HG03196 (cell line): Measurements from ENCODE around the gene CSGALNACT2.
"Not testable (repeated sequence)": the region's sequence is repeated elsewhere in the genome, so short reads cannot be mapped to it uniquely, and the experiment has no call there.

Source experiments
- ATAC-seq: cut with Tn5 transposase; IDR thresholded peaks from one replicate; pipeline ENCODE4 v1.9.1; 2021; ENCODE audit not compliant: unreplicated experiment

The CSGALNACT2 gene

DNA sequence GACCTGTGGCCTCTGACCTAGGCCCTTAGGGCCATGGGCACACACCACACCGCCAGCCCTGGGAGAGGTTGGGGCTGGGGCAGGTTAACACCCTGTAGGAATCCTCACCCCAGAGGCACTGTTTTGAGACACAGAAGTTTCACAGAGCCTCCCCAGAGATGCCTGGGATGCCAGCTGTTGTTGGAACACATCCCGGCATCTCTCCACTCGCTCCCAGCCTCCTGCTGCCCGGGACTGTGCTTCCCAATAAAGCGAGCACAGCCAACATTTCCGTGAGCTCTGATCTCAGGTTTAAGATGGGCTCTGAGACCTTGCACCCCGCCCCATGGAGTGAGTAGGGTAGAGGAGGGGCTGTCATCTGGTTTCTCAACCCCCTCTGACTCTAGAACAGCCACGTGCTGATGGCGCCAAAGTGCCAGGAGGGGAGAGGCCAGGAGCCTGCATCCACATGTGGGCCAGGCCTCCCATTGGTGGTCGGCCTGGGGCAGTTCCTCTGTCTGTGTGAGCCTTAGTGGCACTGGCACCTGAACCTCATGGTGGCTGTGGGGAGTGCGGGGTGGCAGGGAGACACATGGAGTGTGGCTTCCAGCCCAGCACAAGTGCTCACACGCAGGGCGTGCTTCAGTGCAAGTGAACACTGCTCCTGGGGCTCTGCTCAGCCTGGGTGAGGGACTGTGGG is 73.9 kb downstream of the CSGALNACT2 start:
- no peak for ATAC-seq

DNA sequence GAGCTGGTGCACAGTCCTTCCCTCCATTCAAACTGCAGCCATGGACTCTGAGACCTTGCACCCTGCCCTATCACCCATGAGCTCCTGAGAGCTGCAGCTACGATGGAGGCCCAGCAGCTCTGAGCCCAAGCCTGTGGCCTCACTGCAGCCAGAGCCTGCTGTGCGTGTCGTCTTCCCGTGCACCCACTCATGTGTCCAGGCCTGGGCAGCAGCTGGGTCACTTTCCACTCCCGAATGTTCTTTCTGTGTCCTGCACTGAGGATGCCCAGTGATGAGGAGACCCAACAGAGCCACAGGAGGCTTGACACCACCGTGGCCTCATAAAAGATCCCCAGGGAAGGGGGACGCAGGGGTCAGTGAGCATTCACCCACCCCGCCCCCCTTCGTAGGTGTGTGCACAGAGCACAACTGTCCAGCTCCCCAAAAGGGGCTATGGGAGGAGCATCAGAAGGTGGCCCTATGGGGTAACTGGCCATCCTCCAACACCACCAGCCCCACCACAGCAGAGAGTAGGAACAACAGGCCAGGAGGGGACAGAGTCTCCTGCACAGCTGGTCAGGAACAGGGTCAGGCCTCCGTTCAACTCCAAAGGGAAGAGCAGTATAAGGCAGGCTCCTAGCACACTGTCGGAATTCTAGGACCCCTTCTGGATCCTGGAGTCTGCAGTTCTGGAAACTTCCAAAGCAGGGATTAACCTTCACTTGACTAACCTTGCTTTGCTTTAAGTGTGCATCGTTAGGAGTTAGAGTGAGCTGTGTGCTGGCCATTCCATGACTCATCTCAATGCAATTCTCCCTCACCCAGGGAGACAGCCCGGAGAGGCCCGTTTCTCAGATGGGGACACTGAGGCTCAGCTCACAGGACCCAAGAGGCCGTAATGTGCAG is 76.1 kb downstream of the CSGALNACT2 start:
- ATAC-seq = no peak

DNA sequence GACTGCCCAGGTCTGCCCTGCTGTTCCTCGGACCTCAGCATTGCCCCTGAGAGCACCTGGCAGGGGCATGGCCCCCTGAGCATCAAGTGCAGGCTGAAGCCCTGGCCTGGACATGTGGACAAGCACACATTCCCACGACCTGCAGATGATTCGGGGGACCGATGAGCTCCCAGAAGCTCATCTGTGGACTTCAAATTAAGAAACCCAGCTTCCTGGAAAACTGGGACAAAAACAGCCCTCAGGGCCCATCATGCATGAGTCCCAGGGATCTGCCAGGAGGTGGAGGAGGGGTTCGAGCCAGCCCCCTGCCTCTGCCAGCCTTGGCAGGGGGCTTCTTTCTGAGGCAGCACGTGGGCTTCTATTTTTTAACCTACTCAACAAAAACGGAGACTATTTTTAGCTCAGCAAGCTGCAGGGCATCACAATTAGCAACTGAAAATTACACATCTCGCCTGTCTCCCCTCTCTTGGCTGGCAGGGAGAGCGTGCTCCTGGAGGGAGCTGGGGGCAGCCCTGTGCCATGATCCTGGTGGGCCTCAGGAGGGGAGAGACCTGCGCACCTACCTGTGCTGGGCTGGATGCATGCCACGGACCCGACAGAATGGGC is 76.8 kb downstream of the CSGALNACT2 start:
- no peak for ATAC-seq

DNA sequence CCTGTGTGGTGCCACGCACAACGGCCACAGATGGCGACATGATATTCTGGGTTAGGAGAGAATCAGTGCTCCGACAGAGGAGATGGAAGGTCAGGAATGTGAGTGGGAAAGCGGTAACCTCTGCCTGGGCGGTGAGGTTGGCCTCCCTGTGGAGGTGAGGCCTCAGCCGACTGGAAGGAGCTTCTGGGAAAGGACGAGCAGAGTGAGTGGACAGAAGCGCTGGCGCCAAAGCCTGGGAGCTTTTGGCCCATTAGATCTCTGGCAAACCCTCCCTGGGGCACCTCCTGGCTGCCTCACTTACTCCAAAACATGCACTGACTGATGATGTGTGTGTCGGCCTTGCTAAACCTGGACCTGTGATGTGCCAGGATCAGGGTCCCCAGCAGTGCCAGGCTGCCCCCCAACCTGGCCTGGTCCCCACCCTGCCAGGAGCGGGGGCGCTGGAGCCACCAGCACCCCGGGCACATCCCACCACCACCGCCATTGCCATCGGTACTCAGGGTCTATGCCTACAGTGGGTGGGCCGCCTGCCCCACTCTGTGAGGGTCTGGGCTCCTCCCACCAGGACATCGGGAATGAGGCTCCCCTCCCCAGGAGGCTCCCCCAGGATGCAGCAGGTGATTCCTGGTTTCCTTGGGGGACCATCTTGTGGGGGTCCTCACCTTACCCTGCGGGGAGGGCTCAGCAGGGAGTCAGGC is 77.7 kb downstream of the CSGALNACT2 start:
- ATAC-seq = no peak

DNA sequence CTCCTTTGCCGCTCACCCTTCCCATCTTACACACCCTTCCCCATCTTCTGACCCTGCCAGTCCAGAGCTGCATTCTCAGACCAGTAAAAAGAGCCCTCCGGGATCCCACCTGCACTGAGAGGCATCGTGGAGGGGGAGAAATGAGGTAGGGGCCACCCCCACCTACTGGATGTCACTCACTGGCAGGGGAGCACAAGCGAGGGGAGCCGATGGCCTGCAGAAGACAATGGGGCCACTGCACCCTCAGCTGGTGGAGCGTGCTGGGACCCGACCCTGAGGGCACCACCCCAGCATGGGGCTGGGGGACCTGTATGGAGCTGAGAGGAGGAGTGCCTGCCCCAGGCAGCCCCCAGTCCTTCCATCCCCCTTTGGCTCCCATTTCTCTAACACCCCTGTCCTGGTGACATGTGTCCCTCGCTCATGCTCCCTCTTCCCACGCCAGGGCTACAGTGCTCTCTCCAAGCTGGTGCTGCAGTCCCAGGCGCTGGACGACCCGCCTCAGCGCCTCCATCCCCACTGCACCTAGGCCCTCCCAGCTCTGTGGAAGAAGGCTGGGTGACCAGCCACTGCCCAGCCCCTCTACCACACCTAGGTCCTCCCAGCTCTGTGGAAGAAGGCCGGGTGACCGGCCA is 78.8 kb downstream of the CSGALNACT2 start:
- no peak for ATAC-seq

DNA sequence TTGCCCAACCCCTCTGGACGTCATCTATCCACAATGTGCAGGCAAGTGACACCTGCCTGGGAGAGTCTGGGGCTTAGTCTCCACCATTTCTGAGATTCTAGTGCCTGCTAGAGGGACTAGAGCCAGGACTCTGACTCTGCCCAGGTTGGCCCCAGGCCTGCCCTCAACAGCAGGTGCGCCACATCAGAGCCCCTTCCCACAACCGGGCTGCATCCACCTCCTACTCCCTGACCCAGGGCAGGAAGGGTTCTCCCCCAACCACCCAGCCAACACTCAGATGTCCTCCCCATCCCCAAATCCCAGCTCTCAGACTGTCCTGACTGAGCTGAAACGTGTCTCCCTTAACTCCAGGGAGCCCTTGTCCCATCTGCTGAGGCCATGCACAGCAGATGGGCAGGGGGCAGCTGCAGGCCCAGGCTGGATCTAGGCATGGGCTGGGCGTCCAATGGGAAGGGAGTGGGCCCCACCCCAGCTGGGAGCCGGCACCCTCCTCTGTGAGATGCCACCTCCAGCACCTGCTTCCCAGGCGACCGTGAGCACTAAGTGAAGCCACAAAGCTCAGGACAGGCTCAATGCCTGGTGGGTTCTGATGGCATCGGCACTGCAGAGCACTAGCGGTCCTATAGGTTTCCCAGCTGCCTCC is 79.4 kb downstream of the CSGALNACT2 start:
- ATAC-seq = no peak

DNA sequence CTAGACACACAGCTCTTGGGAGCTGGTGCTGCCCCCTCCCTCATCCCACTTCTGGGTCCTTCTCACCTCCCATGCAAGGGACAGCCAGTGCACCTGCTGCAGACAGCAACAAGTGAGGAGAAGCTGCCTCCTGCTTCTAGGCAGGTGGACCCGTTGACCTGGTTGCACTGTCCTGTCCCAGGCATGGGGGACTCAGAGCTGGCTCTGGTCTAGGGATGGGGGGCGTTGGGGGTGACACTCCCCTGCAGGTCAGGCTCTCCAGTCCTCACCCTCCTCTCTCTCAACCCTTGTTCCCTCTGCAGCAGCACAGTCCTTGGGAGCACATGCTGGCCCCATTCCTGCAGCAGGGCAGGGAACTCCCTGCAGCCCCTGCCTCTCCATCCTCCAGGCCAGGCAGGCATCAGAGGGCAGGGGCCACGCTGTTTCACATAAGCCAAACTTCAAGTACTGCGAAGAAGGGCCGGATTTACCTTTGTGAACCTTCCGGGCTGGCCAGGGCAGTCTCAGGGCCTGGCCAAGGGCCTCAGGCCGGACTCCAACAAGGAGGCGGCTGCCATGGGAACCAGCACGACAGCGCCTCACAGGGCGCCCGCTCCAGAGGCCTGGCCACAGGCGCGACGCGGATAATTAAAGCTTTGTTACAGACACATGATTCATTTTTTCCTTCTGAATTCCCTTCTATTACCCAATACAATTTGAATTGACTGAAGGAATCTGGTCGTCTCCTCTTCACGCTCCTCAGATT is 80.1 kb downstream of the CSGALNACT2 start:
- ATAC-seq = no peak

DNA sequence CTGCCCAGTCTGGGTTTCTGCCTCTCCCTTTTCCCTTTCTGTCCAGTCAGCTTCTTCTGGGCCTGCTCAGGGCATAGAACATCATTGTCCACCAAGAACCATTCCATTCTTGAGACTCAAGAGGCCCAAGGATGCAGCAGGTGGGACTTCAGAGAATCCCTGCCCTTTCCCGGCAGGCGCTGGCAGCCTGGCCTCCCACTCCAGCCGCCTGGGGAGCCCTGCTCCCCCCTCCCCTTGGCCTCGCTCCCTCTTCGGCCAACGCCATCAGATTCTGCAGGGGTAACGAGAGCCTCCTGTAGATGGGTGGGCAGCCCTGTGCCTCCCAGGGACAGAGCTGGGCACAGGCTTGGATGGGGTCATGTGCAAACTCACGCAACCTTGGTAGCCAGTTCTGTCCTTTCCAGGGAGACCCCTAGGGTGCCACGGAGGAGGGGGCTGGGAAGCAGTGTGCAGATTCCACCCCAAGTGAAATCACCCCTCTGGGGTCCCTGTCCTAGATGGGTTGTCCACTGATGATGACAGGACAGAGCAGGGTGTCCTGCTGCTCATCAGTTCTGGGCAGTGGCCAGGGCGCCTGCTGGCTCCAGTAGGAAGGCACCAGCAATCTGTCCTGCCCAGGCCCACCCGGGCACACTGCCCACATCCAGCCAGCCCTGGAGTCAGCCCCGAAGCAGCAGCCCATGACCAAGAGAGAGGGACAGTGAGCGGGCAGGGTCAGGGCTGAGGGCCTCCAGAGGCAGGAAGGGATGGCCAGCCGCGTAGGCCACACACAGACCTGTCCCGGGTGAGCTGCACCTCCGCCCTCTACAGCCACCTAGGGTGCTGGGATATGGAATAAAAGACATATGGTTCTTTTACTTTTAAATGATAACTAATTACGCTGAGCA is 80.9 kb downstream of the CSGALNACT2 start:
- no peak for ATAC-seq

DNA sequence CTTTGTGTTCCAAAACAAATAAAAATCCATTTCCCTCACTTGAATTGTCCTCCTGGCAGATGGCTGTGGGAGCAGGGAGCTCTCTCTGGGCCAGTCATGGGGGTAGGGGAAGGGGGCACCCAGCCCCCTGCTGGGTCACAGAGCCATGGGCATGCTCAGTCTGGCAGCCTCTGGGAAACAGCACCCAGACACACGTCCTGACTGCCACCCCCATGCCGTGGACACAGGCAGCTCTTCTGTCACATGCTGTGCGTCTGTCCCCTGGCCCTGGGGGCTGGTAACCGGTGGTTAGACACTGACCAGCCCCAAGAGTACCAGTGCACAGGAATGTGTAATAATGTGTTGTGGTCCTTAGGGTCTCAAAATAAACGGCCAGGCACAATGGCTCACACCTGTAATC is 81.6 kb downstream of the CSGALNACT2 start:
- ATAC-seq = no peak

DNA sequence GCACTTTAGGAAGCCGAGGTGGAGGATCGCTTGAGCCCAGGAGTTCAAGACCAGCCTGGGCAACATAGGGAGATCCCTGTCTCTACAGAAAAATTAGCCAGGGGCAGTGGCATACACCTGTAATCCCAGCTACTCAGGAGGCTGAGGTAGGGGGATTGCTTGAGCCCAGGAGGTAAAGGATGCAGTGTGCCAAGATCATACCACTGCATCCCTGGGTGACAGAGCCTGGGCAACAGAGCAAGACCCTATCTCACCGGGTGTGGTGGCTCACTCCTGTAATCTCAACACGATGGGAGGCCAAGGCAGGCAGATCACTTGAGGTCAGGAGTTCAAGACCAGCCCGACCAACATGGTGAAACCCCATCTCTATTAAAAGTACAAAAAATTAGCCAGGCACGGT is 82.0 kb downstream of the CSGALNACT2 start:
- ATAC-seq = not testable (repeated sequence)

DNA sequence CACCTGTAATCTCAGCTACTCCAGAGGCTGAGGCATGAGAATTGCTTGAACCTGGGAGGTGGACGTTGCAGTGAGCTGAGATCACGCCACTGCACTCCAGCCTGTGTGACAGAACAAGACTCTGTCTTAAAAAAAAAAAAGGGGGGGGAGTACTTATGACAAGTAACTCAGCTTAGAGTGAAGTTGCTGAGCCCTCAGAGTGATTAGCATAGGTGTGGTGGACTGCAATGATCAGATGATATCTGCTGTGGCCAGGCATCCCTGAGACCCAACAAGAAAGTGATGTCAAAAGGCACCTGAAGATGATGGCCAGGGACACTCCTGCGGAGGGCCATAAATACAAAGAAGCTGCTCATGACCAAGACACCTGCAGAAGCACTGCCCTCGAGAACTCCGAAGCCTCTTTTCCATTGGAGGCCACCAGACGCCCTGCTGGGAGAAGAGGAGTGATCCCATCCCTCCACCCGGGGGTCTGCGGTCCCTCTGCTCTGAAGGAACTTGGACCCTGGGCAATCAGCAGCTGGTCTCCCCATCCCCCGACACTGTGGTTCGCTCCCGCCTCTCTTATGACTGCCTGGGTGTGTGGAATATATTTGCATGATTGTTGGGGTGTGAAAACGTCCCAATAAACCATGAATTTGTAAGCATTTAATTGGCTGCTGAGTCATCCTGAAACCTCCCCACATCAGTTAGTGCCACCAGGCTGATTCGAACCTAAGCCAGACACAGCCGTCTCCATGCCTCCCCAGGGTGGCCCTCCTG is 82.6 kb downstream of the CSGALNACT2 start:
- no peak for ATAC-seq

DNA sequence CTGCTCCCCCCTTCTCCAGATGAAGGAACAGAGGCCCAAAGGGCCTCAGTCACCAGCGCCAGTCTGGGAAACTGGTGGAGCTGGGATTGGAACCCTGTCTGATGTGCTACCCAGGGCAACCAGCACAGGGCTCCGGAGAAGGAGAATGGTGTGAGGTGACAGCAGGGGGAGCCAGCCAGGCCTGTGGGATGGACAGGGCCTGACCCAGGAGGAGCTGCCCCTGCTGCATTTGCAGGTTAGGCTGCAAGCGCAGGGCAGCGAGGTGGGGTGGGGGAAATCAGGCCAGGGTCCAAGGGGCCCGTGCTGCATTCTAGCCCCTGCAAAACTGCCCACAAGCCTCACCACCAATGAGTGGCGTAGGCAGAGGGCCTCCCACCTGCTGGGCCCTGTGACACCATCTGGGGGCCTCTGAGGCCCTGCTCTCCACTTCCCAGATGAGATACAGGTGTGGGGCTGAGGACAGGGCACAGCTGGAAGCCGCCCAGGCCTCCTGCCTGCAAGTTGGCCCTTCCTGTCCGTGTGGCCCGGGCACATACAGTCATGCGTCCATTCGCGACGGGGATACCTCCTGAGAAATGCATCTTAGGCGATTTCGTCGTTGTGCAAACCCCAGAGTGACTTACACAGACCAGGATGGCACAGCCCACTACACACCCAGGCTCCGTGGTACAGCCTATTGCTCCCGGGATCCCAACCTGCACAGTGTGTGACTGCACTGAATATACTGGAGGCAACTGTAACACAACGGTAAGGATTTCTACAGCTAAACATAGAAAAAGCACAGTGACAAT is 83.4 kb downstream of the CSGALNACT2 start:
- no peak for ATAC-seq

DNA sequence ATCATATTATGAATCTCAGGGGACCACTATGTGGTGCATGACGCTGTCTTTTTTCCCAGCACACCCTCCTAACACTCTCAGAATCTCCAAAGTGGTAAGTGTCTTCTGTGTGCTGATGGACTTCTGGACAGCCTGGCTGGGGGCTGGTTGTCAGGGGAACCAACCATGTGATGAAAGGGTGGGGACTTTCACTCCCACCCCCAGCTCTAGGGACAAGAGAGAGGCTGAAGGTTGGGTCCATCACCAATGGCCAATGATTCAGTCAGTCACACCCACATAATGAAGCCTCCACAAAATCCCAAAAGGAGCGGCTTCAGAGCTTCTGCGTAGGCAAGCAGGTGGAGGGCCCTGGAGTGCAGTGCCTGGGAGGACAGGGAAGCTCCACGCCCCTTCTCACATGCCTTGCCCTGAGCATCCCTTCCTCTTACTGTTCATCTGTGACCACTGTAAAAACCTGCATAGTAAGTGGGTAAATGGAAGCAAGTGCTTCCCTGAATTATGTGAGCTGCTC is 84.0 kb downstream of the CSGALNACT2 start:
- no peak for ATAC-seq

DNA sequence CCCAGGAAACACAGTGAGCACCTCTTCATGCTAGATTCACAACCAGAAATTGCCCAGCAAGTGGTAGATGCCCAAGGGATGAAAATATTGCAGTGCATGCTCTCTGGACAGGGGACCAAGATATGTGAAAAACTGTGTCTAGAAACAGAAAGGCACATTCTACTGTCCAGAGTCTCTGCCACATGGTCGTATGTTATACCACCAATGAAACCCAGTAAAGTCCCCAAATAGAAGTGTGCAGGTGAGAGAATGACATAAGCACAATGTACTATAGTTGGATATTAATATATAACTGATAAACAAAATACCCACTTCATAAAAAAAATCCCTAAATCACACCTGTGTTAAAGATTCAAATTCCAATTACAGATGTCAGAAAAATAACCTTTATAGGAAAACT is 84.8 kb downstream of the CSGALNACT2 start:
- no peak for ATAC-seq

DNA sequence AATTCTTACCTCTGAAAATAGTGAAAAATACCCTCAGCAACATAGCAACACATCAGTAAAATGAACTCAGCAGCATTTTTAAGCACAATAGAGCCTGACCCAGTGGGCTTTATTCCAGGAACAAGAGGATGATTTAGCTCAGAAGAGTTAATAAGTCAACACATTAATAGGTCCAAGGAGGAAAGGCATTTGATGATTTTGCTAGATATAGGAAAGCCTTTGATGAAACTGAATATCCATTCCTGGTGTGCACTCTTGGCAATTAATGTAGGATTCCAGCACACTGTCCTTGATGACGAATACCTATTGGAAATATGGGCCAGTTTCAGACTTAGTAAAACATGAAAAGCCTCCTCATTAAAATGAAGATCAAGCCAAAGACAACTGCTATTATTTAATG is 86.1 kb downstream of the CSGALNACT2 start:
- no peak for ATAC-seq

DNA sequence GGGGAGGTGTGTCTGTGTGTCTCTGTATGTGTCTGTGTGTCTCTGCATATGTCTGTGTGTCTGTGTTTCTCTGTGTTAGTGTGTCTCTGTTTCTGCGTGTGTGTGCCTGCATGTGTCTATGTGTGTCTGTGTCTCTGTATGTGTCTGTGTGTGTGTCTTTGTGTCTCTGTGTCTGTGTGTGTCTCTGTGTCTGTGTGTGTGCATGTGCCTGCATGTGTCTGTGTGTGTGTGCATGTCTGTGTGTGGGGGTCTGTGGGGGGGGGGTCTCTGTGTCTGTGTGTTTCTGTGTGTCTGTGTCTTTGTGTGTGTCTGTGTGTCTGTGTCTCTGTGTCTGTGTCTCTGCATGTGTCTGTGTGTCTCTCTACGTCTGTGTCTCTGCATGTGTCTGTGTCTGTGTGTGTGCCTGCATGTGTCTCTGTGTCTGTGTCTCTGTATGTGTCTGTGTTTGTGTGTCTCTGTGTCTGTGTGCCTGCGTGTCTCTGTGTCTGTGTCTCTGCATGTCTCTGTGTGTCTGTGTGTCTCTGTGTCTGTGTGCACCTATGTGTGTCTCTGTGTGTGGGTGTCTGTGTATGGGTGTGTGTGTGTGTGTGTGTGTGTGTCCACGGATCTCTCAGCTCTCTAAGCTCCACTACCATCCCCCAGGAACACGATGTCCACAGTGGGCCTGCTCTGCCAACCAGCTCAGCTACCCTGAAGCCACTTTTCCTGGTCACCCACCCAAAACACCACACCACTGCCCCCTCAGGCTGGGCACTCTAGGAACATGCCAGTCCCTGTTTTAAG is 87.0 kb downstream of the CSGALNACT2 start:
- ATAC-seq = no peak
